Inflammatory macrophage treated with lipopolysaccharide for 4 hours (primary cell): ENCODE data around the gene MAD2L1.
A peak's percentile ranks its signal among the peaks of the same experiment; 100 is the strongest.

ENCODE experiments used
- DNase-seq: peaks from one replicate; pipeline ENCODE4 v3.0.0-alpha.2; 2020

MAD2L1 gene

DNA sequence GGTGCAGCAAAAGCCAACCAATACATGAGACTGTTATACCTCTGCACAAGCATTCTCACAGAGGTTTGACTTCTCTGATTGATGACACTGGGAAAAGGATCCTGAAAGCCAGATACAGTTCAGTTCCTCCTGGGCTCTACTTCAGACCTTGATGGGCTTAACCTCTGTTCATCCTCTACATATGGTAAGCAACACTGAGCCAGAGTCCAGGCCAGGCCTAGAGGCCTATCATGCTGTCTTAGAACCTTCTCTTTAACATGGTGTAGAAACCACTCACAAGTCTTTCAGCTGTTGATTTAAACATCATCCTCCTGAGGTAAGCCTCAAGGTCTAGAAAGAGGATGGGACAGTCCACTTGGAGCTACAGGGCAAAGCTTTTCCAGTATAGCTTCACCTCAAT lies 9.2 kb downstream of the MAD2L1 start:
- DNase-seq: no peak

DNA sequence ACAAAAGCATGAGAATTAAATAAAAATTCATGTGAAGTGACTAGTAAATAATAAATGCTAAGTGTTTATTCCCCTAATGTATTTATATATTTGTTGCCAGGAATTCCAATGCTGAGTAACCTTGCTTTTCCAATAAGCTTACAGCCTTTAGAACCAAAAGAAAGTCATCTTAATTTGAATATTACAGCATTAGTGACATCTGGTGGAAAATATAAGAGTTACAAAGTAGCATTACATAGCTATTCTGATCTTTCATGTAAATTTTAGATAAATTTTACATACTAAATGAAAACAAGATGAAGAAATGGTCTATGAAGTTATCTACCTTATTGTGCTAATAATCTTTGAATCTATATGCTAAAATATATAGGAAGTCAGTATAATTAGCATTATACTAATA lies 10.4 kb downstream of the MAD2L1 start:
- peak; percentile 34 for DNase-seq

DNA sequence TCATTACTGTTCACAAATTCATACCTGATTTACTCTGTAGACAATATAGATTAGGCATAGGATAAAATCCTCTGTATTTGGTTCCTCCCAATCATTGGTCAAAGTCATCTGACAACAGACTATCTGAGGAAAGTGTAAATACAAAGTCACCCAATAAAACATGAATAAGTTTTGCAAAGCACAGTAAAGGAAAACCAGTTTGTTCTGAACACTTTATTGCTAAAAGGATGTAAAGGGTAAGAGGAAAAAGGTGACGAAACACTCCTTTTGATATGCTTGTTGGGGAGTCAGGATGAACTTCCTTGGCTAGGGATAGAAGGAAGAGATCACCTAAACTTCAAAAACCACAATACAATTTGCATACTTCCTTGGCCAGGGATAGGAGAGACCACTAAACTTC lies 10.9 kb downstream of the MAD2L1 start:
- DNase-seq: no peak

DNA sequence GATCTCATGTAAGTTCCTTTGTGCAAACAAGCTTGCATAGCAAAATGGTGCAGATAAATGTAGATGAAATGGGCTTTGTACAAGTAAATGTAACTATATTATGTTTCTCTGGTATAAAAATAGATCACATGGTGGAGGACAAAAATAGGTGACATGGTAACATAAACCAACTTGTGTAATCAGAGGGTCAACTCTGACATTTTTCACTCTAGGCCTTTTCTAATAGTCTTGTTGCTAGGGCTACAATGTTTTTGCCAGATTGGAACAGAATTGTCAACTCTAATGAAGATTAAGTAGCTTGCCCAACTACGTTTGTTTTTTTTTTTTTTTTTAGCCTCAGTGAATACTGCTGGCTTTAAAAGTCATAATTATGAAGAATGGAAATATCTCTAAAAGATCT lies 11.5 kb downstream of the MAD2L1 start:
- no peak for DNase-seq

DNA sequence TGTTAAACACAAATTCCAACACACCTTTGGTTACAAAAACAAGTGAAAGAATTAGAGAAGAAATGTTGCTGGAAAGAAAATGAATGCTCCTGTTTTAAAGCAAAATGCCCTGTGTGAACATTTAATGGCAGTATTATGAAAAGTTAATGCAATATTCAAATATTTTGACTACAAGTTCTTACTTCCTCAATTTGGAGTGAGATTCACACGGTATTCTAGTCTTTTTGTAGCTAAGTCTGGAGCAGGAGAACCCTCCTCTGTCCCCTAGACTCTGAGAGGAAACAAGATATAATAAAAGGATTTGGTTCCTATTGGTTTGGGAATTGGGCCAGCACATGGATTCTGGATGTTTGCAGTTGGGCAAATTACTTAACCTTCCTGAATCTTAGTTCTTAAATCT lies 12.7 kb downstream of the MAD2L1 start:
- peak; percentile 67 for DNase-seq

DNA sequence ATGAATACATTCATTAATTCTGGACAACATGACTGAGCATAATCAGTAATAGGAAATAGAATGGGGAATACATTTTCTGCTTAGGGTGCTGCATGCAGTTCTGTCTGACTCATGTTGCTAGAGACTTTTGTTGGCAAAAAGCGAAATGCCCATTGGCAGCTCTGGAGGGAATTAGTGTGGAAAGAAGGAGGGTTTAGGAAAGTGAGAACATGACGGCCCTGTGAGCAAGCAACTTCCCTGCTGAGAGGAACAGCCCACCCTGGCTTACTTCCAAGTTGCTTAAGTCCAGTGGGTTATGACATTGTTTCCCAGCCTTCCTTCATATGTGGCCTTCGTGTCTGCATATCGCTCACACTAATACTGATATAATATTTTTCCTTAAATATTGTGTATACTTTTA lies 13.8 kb downstream of the MAD2L1 start:
- DNase-seq: peak; percentile 85

DNA sequence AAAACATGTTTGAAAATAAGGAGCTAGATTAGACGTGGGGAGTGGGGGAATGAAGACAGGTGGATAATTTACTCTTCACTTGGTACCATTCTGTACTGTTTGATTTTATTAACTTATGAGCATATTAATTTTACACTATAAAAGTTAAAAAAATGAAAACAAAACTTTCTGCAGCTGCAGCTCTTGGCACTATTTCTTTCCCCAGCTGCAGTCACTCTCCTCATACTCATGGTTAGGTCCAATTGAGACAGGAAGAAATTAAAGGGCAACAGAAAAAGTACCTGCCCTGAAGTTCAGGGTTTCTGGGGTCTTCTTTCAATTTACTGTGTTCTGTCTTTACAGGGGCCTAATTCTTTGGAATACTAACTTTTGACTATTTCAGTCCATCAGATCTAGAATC lies 15.4 kb downstream of the MAD2L1 start:
- no peak for DNase-seq

DNA sequence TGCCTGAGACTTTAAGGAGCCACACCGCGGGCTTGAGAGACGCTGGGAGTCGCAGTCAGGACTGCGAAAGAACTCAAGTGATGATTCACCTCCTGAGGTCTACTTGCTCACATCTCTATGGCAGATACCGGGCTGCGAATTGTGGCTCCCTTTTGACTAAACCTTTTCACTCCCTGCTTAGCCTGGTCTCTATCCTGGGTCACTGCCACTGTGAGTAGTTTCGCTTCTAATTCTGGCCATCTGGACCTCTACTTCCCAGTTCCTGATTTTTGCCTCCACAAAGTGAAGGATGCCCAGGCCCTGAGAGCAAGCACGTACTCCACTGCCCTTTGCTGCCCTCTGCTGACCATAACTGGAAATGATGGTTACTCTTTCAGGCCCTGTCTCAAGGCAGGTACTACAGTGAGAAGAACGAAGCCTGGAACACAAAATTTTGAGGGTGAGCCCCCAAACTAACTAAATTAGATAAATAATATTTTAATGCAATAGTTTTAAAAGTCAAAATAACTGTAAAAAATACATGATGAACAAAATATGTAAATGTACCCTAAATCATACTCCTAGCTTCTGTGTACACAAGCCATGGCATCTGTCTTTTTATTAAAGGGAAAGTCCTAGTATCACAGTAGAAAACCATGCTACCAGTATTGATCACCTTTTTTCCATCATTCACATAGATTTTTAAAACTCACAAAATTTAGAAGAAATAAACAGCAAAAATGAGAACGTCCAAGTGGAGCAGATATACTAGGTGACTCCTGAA lies 16.7 kb downstream of the MAD2L1 start:
- peak; percentile 86 for DNase-seq

DNA sequence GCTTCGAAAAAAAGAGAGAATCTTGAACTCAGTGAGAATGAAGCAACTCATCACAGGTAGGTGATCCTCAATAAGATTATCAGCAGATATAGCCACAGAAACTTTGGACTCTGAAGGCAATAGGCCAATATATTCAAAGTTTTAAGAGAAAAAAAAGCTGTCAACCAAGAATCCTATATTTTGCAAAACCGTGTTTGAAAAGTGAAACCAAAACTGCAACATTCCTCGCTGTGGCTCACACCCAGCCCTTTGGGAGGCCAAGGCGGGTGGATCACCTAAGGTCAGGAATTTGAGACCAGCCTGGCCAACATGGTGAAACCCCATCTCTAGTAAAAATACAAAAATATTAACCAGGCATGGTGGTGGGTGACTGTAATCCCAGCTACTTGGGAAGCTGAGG lies 22.8 kb downstream of the MAD2L1 start:
- DNase-seq: no peak

DNA sequence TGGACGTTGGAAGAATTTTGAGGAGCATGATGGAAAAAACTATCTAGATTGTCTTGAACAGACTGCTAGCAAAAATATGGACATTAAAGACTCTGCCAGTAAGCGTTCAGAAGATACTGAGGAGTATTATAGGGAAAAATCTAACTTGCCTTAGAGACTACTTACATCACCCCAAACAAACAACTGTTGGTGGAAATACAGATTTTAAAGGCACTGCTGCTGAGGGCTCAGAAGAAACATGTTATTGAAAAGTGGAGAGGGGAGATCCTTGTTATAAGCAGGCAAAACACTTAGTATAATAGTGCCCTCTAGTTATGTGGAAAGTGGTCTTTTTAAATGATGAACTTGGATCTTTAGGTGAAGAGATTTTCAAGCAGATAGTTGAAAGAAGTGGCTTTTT lies 29.2 kb downstream of the MAD2L1 start:
- DNase-seq: no peak

DNA sequence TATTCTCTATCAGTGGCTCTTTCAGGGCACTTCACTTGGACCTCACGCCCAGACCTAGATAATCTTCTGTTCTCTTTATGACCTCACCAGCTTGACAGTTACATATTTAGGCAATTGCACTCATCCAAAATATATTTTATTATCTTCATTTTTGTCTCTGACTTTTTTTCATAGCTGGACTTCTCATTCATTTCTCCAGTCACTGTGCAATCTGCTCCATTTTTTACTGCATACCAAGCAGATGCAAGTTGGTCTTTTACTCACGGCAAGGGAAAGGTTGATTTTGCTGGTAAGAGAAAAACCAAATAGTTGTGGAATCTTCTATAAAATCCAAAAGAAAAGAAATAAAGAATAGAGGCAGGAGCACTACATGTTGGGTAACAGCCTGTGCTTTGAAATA lies 31.7 kb downstream of the MAD2L1 start:
- DNase-seq: no peak

DNA sequence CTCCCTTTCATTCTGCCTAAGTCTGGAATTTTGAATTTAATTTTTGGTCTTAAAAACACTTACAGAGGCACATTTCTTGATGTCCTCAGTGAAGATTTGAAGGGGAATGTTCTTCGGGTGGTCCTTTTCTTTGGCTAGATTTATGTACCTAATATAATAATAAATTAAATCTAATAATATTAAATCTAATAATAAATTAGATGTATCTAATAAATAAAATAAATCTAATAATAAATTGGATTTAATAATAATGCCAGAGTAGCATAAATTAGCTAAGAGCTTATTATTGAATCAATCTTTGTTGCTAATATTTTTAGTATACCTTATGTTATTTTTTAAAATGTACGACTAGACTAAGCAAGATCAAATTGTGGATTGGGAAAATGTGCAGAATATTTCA lies 39.8 kb downstream of the MAD2L1 start:
- DNase-seq: no peak

DNA sequence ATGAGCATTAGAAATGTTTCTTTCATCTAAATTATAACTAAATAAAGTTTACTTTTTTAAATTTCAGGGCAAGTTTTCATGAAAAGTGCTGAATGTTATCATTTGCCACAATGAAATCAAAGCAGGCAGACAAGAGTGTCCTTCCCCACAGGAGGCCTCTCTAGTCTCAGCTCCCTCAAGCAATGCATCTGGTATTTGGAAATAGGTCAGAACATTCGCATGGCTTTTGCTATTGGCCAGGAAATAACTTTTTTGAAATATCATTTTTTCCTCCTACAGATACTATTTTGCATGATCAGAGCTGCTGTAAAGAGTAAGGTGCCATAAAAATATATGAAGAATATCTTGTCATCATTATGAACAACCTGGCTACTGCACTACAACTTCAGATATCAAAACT lies 41.1 kb downstream of the MAD2L1 start:
- no peak for DNase-seq

DNA sequence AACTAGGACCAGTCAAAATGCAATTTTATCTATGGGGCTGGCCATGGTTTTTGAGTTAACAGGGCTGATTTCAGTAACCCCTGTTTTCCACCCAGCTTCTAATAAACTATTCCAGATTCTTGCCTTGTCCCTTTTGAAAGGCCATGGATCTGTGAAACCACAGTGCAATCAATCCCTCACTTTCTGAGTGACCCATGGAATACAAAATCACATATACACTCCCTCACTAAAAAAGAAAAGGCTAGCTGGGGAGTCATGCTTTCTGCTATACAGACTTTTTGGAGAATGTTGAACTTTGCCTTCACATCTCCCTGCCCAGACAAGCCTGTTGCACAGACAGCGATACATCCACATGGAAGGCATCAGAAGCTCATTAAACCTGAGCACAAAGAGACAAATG lies 47.9 kb downstream of the MAD2L1 start:
- DNase-seq: no peak

DNA sequence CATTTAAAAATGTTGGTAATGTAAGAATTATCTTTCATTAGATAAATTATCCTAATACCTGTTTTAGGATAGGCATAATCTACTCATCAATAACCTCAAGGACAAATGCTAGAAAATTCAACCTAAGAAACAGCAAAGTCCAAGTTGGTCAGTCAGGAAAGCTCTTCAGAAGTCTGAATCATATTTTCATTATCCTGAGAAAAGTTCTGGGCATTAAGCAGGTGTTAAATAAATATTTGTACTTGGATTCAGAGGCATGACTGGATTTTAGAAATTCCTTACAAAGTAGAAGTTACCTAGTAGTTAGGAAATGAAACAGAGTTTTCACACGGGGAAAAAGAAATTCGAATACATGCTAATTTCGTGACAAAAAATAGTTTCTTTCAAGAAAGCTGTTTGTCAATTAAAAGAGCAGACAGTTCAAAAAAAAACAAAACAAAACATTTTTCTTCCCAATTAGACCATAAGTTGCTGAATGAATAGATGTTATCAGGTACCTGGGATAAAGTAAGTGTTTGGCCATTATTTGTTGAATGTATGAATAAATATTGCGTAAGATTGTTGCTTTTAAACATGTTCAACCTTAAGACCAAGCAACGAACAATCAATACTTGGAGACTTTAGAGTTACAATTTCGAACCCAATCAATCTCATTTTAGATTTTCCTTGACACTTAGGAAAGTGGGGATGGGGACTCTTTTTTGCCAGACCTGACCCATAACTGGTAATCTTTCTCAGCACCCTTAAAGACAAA lies 48.5 kb downstream of the MAD2L1 start:
- no peak for DNase-seq

DNA sequence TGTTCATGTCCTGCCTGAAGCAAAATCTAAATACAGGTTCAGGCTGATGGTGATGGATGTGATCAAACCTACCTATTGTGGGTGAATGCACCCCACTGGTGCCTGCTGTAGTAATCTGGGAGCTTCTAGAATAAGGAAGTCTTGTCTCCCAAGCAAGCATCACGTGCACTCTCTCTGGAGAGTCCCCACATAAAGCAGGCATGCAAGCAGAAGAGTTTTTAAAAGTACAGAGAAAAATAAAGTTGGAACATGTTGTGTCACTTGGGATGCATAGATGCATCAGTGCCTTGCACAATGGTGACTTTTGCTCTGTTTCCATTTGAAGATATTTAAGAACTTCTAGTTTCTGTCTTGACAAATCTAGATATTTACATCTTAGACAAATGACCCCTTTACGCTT lies 54.9 kb downstream of the MAD2L1 start:
- DNase-seq: no peak

DNA sequence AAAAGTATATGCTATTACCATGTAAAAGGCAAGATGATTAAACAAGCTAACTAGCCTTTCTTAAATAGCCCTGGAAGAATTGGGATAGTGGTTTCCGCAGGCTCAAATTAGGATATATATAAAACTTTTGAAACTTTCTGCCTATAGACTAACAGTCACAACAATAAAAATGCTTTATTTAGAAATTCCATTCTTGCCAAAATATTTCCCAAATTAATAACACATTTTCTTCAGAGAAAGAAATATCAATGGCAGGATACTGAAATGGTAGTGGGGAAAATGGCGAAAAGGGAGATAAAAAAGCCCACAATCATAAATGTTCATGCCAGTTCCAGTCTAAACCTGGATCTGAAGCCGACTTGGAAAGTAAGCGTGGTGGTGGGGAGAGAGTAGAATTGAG lies 56.0 kb downstream of the MAD2L1 start:
- no peak for DNase-seq

DNA sequence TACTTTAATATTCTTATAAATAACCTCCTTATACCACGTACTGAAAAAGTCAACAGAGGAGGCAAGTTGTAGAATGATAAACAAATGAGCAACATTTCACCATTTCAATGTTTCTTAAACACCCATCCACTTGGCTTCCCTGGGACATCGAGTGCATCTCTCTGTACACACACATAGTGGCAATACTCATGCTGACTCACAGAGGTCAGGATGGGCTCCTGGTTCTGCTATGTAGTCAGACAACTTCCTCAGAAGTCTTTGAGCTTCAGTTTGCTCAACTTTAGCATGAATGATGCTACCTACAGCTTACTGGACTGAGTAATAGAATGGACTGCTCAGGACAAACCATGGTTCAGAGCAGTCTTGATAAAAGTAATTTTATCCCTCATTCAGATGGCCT lies 56.9 kb downstream of the MAD2L1 start:
- DNase-seq: no peak

DNA sequence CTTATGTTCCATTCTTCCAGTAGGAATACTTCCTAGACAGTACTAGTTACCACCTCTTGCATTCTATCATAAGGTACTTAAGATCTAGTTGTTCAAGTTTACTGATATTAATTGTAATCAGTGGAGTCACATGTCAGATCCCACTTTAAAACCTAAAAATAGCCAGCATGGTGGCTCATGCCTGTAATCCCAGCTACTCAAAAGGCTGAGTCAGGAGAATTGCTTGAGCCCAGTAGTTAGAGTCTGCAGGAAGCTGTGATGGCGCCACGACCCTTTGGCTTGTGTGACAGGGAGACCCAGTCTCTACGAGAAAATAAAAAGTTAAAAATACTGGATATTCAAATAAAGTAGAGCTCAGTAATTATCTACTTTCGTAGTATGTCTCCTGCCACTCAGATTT lies 57.7 kb downstream of the MAD2L1 start:
- DNase-seq: no peak

DNA sequence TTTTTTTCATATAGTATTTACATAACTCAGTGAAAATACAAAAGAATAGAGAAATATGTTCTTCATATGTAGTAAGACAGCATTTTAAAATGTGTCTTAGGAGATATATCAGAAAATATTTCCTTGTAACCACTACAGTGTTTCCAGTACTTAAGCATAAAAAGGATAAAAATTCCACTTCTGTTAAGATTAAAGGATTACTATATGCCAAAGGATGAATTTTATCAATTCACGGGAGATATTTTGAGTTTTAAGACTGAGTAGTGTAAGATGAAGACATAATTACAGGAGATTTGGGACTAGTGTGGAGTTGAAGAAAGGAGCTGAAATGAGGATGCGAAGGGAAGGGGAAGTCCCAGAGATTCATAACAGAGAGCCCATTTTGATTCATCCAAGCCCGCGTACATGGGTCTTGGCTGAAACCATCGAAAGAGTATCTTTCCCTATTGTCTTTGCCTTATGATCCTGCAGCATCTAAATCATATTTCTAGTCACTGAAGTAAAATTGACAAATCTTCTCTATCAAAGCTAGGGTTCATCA lies 58.7 kb downstream of the MAD2L1 start:
- no peak for DNase-seq

DNA sequence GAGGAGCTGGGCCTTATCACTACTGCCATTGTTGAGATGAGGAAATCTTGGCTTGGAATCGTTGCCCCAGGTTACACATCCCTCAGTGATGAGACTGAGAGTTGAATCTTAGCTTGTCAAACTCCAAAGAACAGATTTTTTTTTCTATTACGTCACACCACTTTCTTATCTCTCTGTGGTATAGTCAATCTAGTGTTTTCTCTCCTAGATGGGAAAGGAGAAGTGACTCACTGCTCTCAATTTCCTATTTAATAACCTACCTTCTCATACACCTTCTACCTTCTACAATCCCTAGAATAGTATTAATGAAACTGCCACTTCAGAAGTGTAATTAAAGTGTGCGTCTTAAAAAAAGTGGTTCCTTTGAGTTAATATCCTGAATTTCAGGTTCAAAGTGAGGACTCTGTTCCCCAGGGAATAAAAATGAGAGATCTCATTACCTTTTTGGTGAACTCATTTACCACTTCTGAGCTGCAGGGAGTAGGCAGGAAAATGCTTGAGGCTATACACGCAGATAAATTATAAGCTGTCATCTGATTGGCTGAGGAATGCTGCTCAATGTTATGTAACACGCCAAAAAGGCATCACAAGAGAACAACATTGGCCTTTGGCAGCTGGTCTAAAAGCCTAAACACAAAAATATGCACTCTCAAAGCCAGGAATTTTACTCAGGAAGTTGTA lies 59.3 kb downstream of the MAD2L1 start:
- DNase-seq: no peak
